HCT116 (cell line): Measurements from ENCODE around the gene CORO6.

ENCODE experiments used
- CBX3 ChIP-seq: IDR thresholded peaks from 2 replicates; pipeline ENCODE4 v1.6.1; 2012; ENCODE audit warnings: low read depth
- EZH2 ChIP-seq: fragments of 200-600 bp; sonication (generic); IDR thresholded peaks from 2 replicates; pipeline ENCODE4 v1.6.1; 2017; ENCODE audit warnings: antibody characterized with exemption, mixed run types
- EZH2phosphoT487 ChIP-seq: fragments of 200-600 bp; IDR thresholded peaks from 2 replicates; pipeline ENCODE4 v1.6.1; 2018; ENCODE audit warnings: antibody characterized with exemption, borderline replicate concordance
- MAX ChIP-seq: IDR thresholded peaks from 2 replicates; pipeline ENCODE4 v1.6.1; 2012
- POLR2A ChIP-seq: IDR thresholded peaks from 2 replicates; pipeline ENCODE4 v1.7.0; 2011; ENCODE audit warnings: borderline replicate concordance; ENCODE audit not compliant: insufficient read depth, insufficient read length; ENCODE audit errors: extremely low read depth
- POLR2AphosphoS5 ChIP-seq: IDR thresholded peaks from 2 replicates; pipeline ENCODE4 v1.6.1; 2011; ENCODE audit warnings: mild to moderate bottlenecking, low read depth, low read length, moderate library complexity
- RAD21 ChIP-seq: IDR thresholded peaks from 2 replicates; pipeline ENCODE4 v1.6.1; 2012; ENCODE audit warnings: low read depth, mild to moderate bottlenecking
- SIN3A ChIP-seq: IDR thresholded peaks from 2 replicates; pipeline ENCODE4 v1.6.1; 2012; ENCODE audit warnings: low read depth
- SP1 ChIP-seq: IDR thresholded peaks from 2 replicates; pipeline ENCODE4 v1.6.1; 2012; ENCODE audit warnings: low read depth
- SRF ChIP-seq: IDR thresholded peaks from 2 replicates; pipeline ENCODE4 v1.6.1; 2012; ENCODE audit warnings: low read depth
- ZBTB33 ChIP-seq: IDR thresholded peaks from 2 replicates; pipeline ENCODE4 v1.6.1; 2011; ENCODE audit warnings: mild to moderate bottlenecking, low read length, moderate library complexity; ENCODE audit not compliant: insufficient replicate concordance; ENCODE audit errors: extremely low read depth
- TF ChIP-seq, protein P1 (sequence below): IDR thresholded peaks from 2 replicates; pipeline ENCODE4 v1.6.1; 2012; ENCODE audit warnings: low read depth
- TF ChIP-seq, protein P2 (sequence below), 3 experiments: fragments of 200-600 bp in 1 of 3; sonication (generic) in 1 of 3; IDR thresholded peaks in 2 of 3; conservative IDR thresholded peaks in 1 of 3; 2 replicates each; pipeline ENCODE4 v1.5.1; 2012 to 2017; ENCODE audit warnings: low read depth in 2 of 3, low read length in 2 of 3, antibody characterized with exemption in 1 of 3, borderline replicate concordance in 1 of 3, control low read depth in 1 of 3, mild to moderate bottlenecking in 1 of 3, mixed read lengths in 1 of 3, mixed run types in 1 of 3, moderate library complexity in 1 of 3; ENCODE audit not compliant: insufficient read depth in 1 of 3

DNA sequence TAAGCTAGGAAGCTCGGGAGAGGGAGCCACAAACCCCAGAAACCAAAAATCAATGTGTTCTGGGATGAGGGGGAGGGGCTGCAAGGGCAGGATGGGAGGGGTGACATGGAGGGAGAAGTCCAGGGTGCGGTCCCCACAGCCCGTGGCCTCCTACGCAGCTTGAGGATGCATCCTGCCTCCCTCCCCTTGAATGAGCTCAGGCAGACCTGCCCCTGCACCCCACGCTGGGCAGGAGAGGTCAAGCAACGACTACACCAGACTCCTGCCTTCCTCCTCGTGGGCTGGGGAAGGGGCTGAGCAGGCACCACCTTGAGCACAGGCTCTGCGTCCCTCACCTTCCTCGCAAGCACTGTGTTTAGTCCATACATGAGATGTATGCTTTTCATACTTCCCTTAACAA is 25.9 kb downstream of the CORO6 start:
- TF ChIP-seq, protein P1, sequence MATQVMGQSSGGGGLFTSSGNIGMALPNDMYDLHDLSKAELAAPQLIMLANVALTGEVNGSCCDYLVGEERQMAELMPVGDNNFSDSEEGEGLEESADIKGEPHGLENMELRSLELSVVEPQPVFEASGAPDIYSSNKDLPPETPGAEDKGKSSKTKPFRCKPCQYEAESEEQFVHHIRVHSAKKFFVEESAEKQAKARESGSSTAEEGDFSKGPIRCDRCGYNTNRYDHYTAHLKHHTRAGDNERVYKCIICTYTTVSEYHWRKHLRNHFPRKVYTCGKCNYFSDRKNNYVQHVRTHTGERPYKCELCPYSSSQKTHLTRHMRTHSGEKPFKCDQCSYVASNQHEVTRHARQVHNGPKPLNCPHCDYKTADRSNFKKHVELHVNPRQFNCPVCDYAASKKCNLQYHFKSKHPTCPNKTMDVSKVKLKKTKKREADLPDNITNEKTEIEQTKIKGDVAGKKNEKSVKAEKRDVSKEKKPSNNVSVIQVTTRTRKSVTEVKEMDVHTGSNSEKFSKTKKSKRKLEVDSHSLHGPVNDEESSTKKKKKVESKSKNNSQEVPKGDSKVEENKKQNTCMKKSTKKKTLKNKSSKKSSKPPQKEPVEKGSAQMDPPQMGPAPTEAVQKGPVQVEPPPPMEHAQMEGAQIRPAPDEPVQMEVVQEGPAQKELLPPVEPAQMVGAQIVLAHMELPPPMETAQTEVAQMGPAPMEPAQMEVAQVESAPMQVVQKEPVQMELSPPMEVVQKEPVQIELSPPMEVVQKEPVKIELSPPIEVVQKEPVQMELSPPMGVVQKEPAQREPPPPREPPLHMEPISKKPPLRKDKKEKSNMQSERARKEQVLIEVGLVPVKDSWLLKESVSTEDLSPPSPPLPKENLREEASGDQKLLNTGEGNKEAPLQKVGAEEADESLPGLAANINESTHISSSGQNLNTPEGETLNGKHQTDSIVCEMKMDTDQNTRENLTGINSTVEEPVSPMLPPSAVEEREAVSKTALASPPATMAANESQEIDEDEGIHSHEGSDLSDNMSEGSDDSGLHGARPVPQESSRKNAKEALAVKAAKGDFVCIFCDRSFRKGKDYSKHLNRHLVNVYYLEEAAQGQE: no peak
- TF ChIP-seq SRF: no peak
- TF ChIP-seq, protein P2, sequence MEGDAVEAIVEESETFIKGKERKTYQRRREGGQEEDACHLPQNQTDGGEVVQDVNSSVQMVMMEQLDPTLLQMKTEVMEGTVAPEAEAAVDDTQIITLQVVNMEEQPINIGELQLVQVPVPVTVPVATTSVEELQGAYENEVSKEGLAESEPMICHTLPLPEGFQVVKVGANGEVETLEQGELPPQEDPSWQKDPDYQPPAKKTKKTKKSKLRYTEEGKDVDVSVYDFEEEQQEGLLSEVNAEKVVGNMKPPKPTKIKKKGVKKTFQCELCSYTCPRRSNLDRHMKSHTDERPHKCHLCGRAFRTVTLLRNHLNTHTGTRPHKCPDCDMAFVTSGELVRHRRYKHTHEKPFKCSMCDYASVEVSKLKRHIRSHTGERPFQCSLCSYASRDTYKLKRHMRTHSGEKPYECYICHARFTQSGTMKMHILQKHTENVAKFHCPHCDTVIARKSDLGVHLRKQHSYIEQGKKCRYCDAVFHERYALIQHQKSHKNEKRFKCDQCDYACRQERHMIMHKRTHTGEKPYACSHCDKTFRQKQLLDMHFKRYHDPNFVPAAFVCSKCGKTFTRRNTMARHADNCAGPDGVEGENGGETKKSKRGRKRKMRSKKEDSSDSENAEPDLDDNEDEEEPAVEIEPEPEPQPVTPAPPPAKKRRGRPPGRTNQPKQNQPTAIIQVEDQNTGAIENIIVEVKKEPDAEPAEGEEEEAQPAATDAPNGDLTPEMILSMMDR (IDR thresholded peaks at IDR 0.05 in 2 of 3, conservative IDR thresholded peaks at IDR 0.05 in 1 of 3; ENCODE audit: borderline replicate concordance in 1 of 3, insufficient read depth in 1 of 3, low read depth in 2 of 3, low read length in 2 of 3): no peak
- TF ChIP-seq POLR2A: no peak
- TF ChIP-seq MAX: no peak
- TF ChIP-seq RAD21: no peak
- no peak for TF ChIP-seq EZH2
- TF ChIP-seq CBX3: no peak
- TF ChIP-seq ZBTB33: no peak
- no peak for TF ChIP-seq SP1
- no peak for TF ChIP-seq EZH2phosphoT487
- TF ChIP-seq POLR2AphosphoS5: no peak
- no peak for TF ChIP-seq SIN3A
